Activated T-cell treated with anti-CD3 and anti-CD28 coated beads for 24 hours (primary cell): ENCODE data around the gene DGKI.

Experiments used
- DNase-seq: peaks from one replicate; pipeline ENCODE4 v3.0.0-alpha.2; 2020; ENCODE audit warnings: low read depth

The DGKI gene

DNA sequence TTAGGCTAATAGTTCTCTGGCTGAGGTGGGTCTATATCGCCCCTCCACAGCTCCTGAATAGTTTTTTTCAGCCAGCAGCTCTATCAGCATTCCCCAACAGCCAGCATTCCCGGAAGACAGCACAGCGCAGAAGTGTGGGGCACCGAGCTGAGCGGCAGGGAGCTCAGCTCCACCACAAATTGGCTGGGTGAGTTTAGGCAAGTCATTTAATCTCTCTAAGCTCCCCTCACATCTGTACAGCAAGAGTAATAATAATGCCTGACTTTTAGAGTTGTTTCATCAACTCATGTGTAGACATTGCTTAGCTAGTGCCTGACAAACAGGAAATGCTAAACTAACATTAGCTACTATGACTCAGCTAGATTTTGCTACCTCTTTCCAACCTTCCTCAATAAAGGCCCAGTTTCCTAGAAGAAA lies 255.3 kb downstream of the DGKI start:
- no peak for DNase-seq

DNA sequence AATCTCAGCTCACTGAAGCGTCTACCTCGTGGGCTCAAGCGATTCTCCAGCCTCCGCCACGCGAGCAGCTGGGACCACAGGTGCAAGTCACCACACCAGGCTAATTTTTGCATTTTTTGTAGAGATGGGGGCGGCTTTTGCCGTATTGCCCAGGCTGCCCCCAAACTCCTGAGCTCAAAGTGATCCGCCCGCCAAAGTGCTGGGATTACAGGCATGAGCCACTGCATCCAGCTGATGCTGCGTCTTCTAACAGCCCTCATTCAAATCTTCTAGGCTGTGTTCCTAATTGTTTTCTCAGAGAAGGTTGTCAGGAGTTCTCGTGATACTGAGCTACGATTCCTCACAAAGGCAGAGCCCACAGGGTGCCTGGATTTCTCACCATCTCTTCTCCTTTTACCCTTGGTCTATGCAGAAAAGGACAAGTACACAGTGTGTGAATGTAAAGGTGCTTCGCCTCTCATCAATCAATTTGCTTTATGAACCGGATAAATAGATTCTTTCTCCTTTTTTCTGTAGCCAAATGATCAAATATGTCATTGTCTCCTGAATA lies 255.9 kb downstream of the DGKI start:
- no peak for DNase-seq

DNA sequence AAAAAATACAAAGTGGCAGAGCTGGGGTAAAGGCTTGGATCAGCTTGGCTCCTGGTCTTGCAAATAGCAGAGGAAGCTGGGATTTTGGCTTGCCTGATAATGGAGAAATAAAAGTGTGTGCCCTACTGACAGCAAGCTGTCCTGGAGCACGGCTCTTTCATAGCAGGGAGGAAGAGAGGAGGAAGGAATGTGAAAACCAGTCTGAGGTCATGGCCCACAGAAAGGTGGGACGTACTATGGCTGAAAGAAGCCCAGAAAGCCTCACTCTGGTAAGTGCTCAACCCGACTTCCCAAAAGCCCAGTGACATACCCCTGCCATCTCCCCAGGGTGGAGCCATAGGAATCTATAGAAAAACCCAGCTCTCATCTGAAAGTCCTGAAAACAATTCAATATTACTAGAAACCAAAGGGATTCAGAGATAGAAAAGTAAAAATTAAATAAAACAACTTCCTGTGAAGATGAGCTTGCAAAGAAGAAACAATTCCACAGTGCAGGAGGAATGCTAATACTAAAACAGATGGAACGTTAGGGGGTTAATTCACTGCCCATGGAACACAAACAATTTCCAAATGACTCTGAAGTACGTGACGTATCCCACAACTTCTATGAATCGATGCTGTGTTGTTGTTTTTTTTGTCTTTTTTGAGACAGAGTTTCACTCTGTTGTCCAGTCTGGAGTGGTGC lies 256.6 kb downstream of the DGKI start:
- no peak for DNase-seq

DNA sequence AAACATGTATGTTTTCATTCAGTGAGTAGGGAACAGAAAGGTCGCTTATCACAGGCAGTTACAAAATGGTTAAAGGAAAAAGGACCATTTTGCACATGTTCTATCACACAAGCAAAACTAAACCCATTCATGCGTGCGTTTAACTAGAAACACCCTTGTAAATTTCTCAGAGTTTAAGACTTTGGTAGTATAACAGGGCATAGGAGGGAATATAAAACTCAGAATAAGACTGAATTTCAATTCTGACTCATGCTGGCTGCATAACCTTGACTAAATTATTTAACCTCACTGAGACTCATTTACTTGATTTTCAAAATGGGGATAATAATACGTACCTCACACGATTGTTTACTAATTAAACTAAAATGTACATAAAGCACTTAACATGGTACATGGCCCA lies 259.4 kb downstream of the DGKI start:
- DNase-seq: no peak

DNA sequence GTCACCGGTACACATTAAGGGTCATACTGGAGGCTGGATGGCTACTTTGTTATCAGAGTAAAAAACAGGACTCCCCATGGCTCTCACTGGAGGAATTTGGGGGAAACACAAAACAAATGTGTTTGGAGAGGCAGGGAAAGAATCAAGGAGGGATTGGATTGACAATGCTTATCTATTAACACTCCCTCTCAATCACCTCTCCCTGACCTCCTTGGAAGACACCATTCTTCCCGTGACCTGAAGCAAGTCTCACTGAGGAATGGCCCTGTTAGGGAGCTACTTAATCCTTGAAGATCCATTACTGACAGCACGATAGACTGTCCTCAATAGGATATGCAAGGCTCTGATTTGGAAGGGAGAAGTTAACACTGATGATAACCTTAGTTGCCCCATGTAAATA lies 261.2 kb downstream of the DGKI start:
- no peak for DNase-seq

DNA sequence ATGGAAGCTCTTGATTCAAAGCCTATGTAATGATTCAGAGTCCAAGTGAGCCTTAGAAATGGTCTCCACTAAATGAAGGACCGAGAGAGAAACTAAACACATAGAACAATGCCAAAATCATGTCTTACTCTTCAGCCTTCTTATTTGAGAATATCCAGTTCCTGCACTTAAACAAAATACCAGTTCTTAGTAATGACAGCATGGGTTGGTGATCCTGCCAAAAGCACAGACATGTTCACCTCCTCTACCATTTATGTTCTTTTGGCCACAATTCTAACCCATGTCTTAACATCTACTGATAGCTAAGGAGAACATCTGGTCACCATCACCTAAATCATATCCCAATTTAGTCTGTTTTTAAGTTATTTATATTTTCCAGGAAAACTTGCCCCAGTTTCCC lies 263.6 kb downstream of the DGKI start:
- DNase-seq: no peak

DNA sequence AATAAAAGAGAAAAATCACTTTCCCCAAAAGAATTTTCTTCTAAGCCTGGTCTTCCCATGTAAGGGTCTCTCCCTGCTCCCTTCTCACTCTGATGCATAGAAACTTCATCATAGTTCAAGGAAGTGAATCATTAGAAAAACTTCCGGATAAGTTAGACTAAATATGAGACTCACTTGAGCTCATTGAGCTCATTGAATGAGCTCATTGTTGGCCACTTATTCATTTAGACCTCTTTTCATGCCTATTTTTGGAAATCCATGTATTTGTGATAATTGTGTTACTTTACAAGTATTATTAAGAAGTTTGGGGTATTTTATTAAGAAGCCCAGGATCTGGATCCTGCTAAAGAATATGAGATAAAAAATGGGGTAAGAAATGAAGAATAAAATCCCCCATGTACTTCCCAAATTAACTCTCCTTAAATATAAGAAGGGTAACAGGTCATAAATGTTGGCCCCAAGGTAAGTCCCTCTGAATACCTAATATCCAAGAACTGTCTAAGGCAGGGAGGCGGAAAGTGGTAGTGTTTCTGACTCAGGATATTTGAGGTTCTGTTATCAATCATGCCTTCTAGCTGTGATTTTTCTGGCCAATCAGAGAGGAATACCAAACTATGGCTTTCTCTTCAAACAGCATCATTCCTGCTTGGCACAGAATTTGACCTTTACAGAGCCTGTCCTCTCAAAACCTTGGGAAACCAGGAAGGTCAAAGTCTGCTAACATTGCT lies 266.7 kb downstream of the DGKI start:
- DNase-seq: no peak

DNA sequence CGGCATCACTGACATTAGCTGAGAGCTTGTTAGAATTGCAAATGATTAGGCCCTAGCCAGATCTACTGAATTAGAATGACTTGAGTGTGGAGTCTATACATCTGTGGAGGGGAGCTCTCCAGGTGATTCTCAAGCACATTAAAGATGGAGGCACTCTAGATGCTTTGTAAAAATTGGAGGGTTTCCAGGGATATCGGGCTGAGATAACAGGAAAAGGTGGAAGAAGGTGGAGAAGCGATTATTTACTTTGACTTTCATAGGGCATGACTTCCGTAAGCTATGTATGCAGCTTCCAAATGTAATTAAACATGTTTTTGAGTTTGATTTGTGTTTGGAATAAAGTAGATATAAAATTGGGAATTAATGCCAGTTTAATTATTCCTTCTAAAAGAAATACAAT lies 268.2 kb downstream of the DGKI start:
- no peak for DNase-seq

DNA sequence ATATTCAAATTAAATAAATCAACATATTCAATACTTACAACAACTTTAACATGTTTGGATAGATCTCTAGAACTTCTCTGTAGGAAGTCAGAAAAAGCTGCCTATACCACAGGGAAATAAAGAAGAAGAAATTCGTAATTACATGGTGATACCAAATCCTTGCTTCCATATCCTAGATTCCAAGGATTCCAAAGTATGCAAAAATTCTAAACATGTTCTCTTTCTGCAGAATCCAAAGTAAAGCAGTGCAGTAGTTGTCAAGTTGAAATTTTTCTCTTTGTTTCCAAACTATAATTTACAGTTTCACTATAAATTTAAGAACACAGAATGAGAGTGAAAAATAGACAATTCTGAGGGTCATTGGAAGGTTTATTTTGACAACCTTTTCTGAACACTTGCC lies 269.6 kb downstream of the DGKI start:
- DNase-seq: no peak

DNA sequence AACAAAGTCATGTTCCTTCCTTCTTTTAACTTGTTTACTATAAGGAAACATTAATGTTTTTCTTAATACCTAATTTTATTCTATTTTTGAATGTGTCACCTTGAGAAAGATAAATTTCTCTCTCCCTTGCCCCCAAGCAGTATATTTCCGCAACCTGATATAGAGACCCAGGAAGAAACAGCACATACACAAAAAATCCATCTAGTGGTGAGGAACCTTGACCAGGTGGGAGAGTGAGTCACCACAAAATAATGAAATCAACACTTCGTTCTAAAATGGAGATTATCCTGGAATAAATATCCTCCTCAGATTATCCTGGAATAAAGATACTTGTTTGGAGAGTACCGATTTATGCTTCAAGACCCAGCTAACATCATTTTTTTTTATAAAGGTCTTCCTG lies 270.3 kb downstream of the DGKI start:
- no peak for DNase-seq

DNA sequence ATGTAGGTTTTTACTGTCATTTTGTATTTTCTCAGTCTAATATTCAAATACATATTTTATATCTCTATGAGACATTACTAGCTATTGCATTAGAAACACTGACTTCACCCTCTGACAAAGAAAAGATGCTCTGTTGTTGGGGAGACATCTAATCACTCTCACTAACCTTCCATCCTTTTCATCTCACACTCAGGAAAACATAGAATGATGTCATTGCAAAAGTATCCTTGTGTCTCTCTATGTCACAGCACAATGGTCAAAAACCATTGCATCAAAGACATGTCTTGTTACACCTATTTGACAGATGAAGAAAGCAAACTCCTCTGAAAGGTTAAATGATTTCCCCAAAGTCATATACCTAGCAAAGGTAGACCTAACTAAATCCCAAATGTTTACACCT lies 272.0 kb downstream of the DGKI start:
- no peak for DNase-seq

DNA sequence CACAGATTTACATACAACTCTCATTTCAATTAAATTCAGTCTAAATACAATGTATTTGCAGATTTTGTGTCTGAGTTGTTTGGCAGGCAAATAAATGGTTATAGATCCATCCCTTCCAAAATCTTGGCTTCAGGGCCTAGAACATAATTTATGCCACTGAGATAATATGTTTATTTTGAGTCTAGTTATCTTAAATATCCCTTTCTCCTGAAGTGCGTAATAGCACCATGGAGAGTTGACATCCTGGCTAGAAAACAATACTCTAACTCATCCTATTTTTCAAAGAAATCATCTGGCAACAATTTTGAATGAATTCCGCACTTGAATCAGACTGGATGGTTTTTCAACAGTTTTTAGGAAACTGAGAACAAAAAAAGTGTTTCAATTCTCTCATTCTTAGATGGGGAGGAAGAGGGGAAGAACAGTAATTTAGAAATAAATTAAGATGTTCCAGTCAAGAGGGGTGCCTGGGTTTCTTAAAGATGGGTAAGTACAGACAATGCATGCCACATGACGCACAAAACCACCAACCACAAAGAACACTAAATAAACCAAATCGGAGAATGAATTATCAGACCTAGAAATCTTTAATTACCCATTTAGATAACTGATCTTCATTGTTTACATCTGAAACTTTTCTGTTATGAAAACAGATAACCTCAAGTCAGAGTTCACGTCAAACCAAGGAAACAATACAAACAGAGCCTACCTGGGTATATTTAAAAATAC lies 274.6 kb downstream of the DGKI start:
- DNase-seq: no peak

DNA sequence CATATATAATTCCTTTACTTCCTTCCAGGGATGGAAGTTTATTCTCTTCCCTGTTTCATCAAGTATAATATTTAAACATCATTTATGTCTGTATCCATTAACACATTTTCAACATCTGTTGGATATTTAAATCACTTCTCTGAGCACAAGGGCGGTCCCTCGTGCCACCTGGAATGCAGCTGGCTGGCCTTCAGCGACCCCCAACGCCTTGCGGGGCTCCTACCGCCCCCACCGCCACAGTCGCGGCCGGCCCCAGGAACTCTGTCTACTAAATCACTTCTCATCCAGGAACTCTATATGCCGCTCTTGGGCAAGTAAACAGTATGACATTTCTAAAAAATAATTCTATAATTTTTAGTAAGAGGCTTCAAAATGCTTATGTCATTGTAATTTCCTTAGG lies 282.1 kb downstream of the DGKI start:
- no peak for DNase-seq

DNA sequence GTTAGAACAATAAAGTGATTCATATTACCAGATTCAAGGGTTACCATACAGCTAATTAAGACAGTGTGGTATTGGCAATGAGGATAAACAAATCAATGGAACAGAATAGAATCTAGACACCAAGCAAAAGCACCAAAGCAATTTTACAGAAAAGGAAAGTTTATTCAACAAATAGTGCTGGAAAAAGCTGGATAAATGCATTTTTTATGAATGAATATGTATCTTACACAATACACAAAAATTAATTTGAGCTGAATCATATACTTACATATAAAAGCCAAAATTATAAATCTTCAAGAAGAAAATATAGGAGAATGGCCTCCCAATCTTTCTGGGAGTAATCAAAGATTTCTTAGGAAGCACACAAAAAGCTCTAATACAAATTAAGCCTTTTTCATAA lies 282.8 kb downstream of the DGKI start:
- DNase-seq: no peak

DNA sequence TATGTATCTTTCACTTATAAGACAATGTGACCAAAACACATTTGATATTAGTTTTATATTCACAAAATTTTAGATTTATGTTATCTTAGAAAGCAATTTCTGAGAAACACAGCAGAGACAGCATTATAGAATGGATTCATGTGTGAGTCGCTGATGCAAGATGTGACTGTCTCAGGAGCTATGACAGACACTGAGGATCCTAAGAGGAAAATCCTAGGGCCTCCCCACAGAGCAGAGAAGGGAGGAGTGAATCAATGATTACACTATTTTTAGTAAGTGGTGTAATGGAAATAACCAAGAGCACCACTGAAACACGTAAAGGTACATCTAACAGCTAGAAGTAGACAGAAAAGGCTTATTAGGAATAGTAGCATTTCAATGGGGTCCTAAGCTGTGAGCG lies 299.3 kb downstream of the DGKI start:
- DNase-seq: no peak

DNA sequence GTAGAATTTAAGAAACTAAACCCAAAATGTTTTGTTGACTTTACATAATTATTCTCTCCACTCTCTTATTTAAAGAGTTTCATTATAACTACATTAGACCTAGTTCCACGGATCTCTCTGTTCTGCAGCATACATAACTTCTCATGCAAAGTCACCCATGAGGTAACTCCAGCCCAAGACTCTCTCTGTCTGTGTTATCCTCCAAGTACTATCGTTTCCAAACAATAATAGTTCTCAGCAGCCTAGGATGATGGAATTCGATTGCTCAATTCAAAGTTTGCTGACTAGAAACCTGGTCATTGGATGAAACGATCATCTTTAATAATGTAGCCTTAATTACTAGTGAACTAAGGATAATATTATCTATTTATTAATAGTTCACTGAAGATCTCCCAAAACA lies 300.1 kb downstream of the DGKI start:
- no peak for DNase-seq

DNA sequence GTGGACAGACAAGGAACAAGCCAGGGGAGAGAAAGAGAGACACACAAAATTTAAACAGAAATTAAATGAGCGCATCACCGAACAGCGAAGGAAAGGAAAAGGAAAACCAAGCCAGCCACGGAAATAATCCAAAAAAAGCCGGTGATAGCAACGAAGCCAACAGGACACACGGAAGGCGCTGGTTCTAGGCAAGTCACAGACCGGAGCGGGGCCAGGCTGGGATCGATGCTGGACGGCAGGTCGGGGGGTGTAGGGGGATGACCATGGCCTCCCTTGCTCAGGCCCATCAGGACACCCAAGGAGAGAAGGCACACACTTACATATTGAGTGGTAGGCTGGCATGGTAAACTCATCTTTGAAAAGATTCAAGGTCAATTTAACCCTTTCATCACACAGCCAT lies 300.8 kb downstream of the DGKI start:
- DNase-seq: no peak

DNA sequence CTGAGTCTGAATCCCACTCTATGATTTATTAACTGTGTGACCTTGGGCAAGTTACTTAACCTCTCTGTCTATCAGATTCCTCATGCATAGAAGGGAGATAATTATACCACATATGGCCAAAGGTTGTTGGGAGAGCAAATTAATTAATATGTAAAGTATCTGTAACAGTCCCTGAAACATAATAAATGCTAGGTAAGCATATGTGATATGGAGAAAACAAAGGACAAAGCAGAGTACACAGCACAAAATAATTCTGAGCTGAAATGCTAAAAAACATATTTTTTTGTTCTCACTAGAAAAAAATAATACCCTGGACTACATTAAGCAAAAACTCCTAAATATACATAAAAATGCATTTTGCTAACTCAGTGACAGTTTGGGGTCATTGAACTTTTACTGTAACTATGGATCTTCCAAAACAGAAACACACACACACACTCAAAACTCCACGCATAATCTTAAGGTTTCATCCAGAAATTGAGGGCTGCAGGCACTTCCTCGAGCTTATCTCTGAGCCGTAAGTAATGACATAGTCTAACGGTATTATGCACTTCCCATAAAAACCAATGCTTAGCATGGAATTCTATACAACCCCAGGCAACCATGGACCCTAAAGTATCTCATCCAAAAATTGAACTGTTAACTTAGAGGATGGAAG lies 301.6 kb downstream of the DGKI start:
- no peak for DNase-seq

DNA sequence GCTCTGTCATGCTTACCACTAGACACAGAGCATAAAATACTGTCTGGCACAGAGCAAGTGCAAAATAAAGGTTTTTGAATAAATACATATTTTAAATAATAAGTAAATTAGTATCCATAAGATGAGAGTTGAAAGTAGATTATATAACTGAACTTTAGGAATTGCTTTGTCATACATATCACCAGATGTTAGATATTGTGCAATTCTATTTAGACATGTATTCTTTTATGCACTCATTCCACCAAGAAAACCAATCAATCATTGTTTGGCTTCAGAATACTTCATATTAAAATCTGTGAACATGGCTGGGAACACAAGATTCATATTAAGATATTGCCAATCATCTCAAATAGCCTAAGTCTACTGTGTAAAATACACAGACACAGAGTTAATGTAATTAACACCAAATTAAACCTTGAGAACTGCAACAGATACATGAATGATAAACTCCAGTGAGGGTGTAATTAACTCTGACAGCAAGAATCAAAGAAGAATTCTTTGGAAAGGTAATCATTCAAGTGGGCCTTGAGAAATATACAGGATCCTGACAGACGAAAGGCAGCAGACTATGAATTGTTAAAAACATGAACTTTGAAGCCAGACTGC lies 302.2 kb downstream of the DGKI start:
- DNase-seq: no peak

DNA sequence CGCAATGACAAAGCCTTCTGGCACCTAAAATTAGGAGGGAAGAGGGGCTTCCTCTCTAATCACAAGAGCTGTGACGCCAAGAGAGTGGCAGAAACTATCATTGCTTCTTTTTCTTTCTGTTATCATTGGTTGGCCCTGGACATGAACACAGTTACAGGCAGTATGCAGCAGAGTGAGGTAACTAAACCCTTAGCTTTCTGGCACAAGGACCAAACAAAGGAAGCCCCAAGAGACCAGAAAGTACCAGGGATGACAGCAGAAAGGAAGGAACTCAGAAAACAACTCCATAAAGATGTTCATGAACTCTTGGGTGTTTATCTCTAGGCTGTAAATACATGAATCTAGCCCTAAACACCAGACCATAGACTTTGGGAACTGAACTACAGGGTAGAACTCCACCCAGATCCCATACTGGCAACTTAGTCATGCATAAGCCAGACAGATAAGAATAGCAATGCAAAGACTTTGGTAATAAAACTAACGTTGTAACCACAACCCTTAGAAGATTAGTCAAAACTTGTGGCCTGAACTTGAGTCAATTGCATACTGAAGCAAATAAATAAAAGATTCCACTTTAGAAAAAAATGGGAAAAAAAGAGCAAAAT lies 307.6 kb downstream of the DGKI start:
- DNase-seq: no peak

DNA sequence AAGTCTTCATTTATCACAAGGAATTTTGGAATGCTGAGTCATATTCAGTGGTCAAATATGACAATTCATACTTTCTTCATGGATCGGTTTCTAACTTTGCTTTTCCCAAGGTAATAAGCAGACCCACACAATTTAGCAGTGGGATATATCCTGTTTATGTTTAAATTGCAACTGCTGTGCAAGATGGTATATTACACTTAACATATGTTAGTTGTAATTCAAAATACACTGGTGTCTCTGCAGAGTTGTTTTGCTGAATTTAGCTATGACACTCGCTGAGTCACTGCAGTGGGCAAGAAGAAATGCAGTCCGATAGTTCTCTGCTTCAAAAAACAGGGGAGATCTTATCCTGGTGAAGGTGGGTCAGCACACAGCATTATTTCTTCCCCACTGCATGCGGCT lies 308.4 kb downstream of the DGKI start:
- no peak for DNase-seq

DNA sequence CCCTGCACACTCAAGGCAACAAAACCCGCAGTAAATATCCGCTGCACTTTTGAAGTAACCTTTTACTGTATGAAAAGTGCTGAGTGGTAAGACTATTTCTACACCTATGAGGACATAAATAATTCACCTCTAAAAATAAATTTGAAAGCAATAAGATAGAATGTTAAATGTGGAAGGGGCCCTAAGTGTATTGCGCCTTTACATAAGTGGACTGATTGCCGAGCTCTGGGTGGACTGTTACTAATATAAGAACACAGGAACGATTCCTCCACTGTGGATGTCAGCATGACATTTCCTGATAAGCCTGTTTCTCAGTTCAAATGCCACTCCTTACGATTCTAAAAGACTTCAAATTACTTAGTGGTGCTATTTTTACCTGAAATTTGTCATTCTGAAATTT lies 311.2 kb downstream of the DGKI start:
- DNase-seq: no peak
